Measurements from ENCODE around the gene KRT33B. TPM values are rescaled to one million over a fixed set of nuclear protein-coding genes. Genes with fewer than 3 reads are reported as not detected.

KRT33B gene
- total RNA-seq, 1 experiment from 2014 or later = not detected

DNA sequence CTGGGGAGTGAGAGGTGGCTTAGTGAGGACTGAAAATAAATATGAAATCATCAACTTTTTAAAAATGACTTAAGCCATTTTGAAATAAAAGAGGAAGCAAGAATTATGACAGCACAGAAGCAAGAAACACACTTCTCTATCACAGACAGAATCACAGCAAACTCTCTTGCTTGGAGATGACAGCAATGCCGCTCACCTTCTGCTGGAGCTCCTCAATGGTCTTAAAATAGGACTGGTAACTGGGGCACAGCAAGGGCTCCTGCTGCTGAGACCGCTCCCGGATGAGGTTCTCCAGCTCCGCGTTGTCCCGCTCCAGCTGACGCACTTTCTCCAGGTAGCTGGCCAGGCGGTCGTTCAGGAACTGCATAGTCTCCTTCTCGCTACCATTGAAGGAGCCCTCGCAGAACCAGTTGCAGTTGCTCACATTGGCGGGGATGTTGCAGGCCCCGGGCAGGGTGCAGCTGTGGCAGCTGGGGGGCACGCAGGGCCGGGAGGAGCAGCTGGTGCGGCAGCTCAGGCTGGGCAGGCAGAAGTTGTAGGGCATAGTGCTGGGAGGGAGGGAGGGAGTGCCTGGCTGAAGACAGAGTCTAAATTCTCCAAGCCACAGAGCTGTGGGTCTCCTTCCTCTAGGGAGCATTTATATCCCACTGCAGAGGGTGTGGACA, 27.5 kb upstream of the KRT33B start, which contains the start of gene KRT31:
KRT31 (minus strand) TSS at position 613 of the 665 bp plus-strand sequence; CDS start at position 544, 69 bp downstream.
- Histone ChIP-seq H3K4me2 (ENCODE audit: insufficient read depth, insufficient read length, low read length) (no peak within 1 kb of the TSS), H3K23ac (ENCODE audit: insufficient read length, low read depth, low read length) (no peak within 1 kb of the TSS), H2BK20ac (ENCODE audit: low read depth, low read length, poor library complexity, severe bottlenecking) (no peak within 1 kb of the TSS), H3T11ph (ENCODE audit: low read length) (no peak within 1 kb of the TSS), H2BK15ac (ENCODE audit: low read depth, low read length) (no peak within 1 kb of the TSS), H2AFZ (ENCODE audit: low read length) (no peak within 1 kb of the TSS), H3K18ac (ENCODE audit: insufficient read length, low read depth, low read length) (no peak within 1 kb of the TSS), H3K9ac (ENCODE audit: extremely low read depth, insufficient read length, low read length) (no peak within 1 kb of the TSS), H2BK120ac (ENCODE audit: low read depth, low read length, poor library complexity, severe bottlenecking) (no peak within 1 kb of the TSS), H4K91ac (ENCODE audit: insufficient read length, low read depth, low read length) (no peak within 1 kb of the TSS), H2BK12ac (ENCODE audit: insufficient read length, low read depth, low read length) (no peak within 1 kb of the TSS), H3K79me2 (ENCODE audit: insufficient read depth, low read length) (no peaks in the 10 kb centered on the region), H3K9me3 (ENCODE audit: control insufficient read depth, low read depth, low read length) (no peaks in the 10 kb centered on the region), H4K5ac (ENCODE audit: insufficient read length, low read depth, low read length) (no peak within 1 kb of the TSS), H3K27ac (ENCODE audit: insufficient read length, low read depth, low read length) (no peak within 1 kb of the TSS), H2AK5ac (ENCODE audit: insufficient read length, low read length) (no peak within 1 kb of the TSS), H4K8ac (replicated peaks; ENCODE audit: insufficient read length, low read depth, low read length) (no peak within 1 kb of the TSS), H4K20me1 (ENCODE audit: control insufficient read depth, insufficient read depth, insufficient read length) (no peaks in the 10 kb centered on the region), H3K4ac (ENCODE audit: low read depth, low read length) (no peak within 1 kb of the TSS), H3K56ac (ENCODE audit: insufficient read length, low read depth, low read length) (no peak within 1 kb of the TSS), H3K27me3 (ENCODE audit: insufficient read depth, low read length) (no peaks in the 10 kb centered on the region), H3K79me1 (ENCODE audit: insufficient read depth, low read depth, low read length, poor library complexity, severe bottlenecking) (no peaks in the 10 kb centered on the region), H3K14ac (ENCODE audit: insufficient read depth, low read length) (no peak within 1 kb of the TSS), H3K4me1 (ENCODE audit: insufficient read depth, low read length) (no peaks in the 10 kb centered on the region), H2BK5ac (ENCODE audit: insufficient read length, low read length) (no peak within 1 kb of the TSS), H3K23me2 (ENCODE audit: insufficient read length, low read depth, low read length, poor library complexity, severe bottlenecking) (no peaks in the 10 kb centered on the region)
- no CpG with 5 or more reads among the region's 16 CpGs for WGBS (ENCODE audit: extremely low coverage, insufficient read length, low lambda C conversion rate)
- Mint-ChIP-seq H3K27ac (no peak within 1 kb of the TSS; a peak in 2 of 7 replicates), H3K9me3 (no peaks in the 10 kb centered on the region; a peak in 1 of 5 replicates), H3K36me3 (ENCODE audit: insufficient read depth in 1 of 3, low read depth in 3 of 3) (no peaks in the 10 kb centered on the region), H3K27me3 (ENCODE audit: low read depth) (peaks cover 4% of the 10 kb centered on the region), H3K4me3 (no peak within 1 kb of the TSS), H3K4me1 (0 out of 4 replicates have a peak, but pooled peaks cover 0 to 3% of the 10 kb centered on the region in 2 experiments)
- TF ChIP-seq, protein P1, sequence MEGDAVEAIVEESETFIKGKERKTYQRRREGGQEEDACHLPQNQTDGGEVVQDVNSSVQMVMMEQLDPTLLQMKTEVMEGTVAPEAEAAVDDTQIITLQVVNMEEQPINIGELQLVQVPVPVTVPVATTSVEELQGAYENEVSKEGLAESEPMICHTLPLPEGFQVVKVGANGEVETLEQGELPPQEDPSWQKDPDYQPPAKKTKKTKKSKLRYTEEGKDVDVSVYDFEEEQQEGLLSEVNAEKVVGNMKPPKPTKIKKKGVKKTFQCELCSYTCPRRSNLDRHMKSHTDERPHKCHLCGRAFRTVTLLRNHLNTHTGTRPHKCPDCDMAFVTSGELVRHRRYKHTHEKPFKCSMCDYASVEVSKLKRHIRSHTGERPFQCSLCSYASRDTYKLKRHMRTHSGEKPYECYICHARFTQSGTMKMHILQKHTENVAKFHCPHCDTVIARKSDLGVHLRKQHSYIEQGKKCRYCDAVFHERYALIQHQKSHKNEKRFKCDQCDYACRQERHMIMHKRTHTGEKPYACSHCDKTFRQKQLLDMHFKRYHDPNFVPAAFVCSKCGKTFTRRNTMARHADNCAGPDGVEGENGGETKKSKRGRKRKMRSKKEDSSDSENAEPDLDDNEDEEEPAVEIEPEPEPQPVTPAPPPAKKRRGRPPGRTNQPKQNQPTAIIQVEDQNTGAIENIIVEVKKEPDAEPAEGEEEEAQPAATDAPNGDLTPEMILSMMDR (conservative IDR thresholded peaks at IDR 0.05) = no peak
- DNase-seq = no peak

Data from H9 (cell line).